SKM-1 (cell line): Measurements from ENCODE around the gene PNRC2.
A peak's percentile ranks its signal among the peaks of the same experiment; 100 is the strongest.

ENCODE experiments used
- DNase-seq: peaks from one replicate; lab custom pipeline; 2025; ENCODE audit not compliant: unreplicated experiment; lab: John Stamatoyannopoulos, UW

Gene PNRC2, protein sequence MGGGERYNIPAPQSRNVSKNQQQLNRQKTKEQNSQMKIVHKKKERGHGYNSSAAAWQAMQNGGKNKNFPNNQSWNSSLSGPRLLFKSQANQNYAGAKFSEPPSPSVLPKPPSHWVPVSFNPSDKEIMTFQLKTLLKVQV

DNA sequence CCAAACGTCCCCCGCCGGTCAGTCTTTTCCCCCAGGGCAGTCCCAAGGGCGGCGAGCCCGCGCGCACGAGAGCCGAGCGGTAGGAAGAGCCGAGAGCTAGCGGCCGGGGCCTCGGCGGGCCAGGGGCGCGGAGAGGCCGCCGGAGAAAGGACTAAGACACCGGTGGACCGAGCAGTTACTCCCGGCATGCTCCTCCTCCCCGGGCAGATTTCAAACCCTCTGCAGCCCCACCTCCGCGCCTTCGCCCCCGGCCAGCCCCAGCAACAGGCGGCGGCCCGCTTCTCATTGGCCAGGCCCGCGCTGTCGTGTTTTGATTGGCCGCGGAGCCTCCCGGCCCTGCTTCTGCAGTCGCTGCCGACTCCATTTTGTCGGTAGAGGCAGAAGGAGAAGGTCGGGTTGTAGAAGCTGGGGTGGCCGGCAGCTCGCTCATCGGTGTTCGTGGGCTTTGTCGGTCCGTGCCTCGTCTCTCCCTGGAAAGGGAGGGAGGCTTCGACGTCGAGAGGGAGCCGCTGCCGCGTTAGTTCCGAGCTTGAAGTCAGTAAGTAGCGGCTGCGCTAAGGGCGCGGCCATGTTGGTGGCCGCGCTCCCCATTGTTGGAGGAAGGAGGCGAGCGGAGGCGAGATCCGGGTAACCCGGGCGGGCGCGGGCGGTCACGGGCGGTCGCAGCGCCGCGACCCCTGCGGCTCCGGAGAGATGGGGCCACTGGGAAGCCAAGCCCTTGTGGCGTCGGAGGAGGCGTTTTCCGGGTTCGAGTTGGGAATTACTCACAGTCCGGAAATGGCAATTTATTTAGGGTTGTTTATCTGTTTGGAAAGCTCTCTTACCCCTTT is at the start of gene PNRC2:
Gene PNRC2, plus strand, starts transcription at position 368 of the 830 bp plus-strand sequence. CDS start 1,630 bp downstream, outside the sequence.
- DNase-seq: peak; percentile 76

- no peak for DNase-seq
These were observed 49.5 kb upstream of the PNRC2 start for GRCh38 chr1:23910144-23910543.

GRCh38 chr1:23910553-23911246 is 48.9 kb upstream of the PNRC2 start:
- no peak for DNase-seq

DNA sequence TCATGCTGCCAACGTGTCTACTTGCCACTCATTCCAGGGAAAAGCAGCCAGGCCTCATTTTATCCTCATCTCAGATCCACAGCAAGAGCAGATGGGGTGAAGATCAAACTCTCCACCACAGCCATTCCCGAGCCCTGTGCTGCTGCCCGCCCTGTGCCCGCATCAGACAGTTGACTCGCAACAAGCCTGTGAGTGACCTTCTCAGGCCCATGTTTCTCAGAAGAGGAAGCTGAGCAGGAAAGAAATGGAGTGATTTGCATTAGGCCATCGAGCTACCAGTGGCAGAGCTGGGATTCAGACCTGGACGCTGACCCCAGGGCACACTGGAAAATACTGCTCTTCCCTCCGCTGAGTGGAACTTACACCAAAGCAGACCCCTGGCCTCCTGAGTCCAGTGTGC is 47.7 kb upstream of the PNRC2 start:
- no peak for DNase-seq

- peak; percentile 33 for DNase-seq
These were observed 46.3 kb upstream of the PNRC2 start, which contains the start of gene CNR2 for GRCh38 chr1:23913212-23913880. Gene CNR2 (minus strand): TSS chr1:23913362. CDS start chr1:23875617, 37,745 bp downstream.

GRCh38 chr1:23914921-23915320 is 44.7 kb upstream of the PNRC2 start:
- no peak for DNase-seq

- no peak for DNase-seq
These were observed 44.2 kb upstream of the PNRC2 start for GRCh38 chr1:23915466-23915865.

- peak; percentile 86 for DNase-seq
These were observed 43.2 kb upstream of the PNRC2 start for GRCh38 chr1:23916209-23917131.

- no peak for DNase-seq
These were observed 37.2 kb upstream of the PNRC2 start for GRCh38 chr1:23922321-23922943.

DNA sequence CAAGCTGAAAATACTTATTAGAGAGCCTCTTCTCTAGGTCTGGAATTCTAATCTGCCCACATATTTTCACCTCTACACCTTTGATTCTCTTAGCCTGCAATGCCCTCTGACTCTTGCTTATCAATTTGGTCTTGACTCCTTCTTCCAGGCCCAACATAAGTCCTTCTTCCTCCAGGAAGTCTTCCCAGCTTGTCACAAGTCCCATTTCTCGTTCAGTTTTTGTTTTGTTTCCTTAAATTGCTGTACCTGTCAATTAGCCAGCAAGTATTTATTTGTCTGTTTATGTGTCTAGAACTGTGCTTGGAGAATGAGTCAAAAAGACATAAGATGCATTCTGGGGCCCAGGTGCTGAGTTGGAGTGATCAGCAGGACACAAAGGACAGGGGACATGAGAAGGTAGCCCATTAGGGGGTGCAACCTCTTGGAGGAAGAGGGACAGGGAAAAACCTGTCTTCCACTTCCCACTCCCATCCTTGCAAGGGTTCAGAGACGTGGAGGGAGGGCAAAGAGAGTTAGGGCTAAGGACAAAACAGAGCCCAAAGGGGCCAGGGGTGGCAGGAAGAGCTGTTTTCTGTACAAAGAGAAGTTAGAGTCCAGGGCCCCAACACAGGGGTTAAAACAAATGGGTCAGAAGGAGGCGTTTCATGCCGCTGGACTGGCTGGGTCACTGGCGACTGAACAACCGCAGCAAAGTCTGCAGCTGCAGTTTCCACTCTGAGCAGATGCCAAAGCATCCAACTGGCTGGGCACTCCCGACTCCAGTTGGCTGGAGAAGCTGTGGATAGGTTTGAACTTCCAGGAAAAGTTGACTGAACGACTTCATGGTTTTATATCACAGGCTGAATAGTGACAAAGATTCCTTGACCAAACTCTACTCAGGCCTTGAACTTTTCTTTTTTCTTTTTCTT is 35.8 kb upstream of the PNRC2 start:
- DNase-seq: no peak

DNA sequence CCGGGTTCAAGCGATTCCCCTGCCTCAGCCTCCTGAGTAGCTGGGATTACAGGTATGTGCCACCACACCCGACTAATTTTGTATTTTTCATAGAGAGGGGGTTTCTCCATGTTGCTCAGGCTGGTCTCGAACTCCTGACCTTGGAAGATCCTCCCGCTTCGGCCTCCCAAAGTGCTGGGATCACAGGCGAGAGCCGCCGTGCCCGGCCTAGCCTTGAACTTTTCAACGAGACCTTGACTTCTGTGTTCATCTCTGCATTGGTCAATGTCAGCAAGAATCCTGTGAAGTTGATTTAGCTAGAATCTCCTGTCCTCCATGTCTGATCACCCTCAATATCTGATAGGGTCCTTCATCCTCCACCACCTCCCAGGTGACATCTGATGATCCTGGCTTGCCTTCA is 35.0 kb upstream of the PNRC2 start:
- DNase-seq: no peak

DNA sequence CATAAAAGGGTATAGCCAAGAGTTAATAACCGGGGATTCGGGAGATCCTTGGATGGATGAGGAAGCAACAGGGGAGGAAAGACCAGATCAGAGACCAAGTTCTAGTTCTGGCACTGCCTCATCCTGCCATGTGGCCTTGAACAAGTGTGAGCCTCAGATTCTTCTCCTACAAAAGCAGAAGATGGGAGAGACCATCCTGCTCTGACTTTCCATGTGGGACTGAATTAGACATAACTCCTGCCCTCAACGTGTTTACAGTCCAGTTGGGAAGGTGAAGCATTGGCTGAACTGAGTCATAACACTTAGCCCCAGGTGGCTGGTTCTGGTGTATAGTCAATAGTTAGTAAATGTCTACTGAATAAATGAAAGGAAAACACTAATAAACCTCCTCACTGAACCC is 34.3 kb upstream of the PNRC2 start:
- DNase-seq: no peak

GRCh38 chr1:23927097-23927496 is 32.5 kb upstream of the PNRC2 start:
- no peak for DNase-seq

- DNase-seq: no peak
These were observed 30.8 kb upstream of the PNRC2 start for GRCh38 chr1:23928789-23929188.

- no peak for DNase-seq
These were observed 29.4 kb upstream of the PNRC2 start for GRCh38 chr1:23930270-23930669.

DNA sequence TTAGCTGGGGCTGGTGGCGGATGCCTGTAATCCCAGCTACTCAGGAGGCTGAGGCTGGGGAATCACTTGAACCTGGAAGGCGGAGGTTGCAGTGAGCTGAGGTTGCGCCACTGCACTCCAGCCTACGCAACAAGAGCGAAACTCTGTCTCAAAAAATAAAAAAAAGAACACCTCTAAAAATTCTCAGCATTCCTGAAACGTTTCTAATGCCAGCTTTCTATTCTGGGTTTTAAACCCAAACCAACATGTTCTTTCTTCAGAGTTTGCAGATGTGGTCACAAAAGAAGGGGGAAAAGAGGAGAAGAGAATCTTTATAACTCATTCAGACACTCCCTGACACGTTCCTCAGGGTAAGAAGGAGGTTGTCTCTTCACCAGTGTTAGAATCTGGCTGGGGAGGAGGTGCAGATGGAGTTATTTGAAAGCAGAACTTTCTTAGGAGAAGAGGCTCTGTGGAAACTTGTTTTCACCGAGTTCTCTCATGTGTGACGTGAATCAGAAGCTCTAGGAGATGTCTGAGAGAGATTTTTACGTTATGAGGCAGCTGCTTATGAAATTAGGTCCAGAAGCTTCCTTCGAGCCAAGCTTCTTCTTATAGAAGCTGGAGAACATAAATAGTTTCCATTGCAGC is 28.7 kb upstream of the PNRC2 start:
- no peak for DNase-seq

- no peak for DNase-seq
These were observed 28.1 kb upstream of the PNRC2 start for GRCh38 chr1:23931491-23931880.

DNA sequence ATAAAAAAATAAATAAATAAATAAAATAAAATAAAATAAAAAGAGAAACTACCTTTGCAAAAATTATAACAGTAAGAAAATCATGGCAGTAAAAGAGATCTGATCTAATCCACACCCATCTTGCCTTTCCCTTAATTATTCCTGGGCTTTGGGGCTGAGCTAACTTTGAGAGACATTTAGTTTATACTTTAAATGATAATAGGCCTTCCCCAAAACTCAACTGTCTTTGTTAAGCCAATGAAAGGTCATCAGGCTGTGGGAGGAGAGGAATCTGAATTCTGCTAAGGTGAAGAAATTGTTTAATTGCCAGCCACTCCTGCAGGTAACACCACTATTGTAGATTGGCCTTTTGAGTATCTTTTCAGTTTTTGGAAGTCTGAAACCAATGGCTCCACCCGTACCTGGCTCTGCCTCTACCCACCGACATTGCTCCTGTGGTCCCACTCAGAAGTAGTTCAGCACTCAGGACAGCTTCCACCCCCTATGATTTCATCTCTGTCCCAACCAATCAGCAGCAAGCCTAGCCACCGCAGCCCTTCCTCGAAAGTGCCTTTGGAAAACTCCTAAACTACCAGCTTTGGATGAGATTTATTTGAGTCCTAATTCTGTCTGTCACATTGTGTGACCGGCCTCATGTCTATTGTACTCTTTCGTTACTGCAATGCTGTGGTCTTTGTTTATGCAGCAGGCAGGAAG is 23.0 kb upstream of the PNRC2 start:
- DNase-seq: no peak
